CD14-positive monocyte (primary cell): ENCODE data around the gene IRF6. TPM values are rescaled to one million over a fixed set of nuclear protein-coding genes. Genes with fewer than 3 reads are reported as not detected.
A peak's percentile ranks its signal among the peaks of the same experiment; 100 is the strongest.

ENCODE experiments used
- DNase-seq, 3 donors: peaks; one replicate each; pipeline ENCODE4 v3.0.0-alpha.2; 2011 to 2022
- H2AFZ ChIP-seq: 2 replicates; pipeline ENCODE4 v1.6.0; 2012; ENCODE audit warnings: mild to moderate bottlenecking, low read depth, low read length, inconsistent platforms; ENCODE audit not compliant: insufficient read depth, poor library complexity, severe bottlenecking
- H3K27ac ChIP-seq, 2 donors: 1 replicate in 1 of 2; 2 replicates in 1 of 2; pipeline ENCODE4 v1.5.1; 2012 to 2013; ENCODE audit warnings: low read length in 2 of 2, control low read depth in 1 of 2, inconsistent platforms in 1 of 2, low read depth in 1 of 2, mild to moderate bottlenecking in 1 of 2
- H3K27me3 ChIP-seq, 2 donors: one replicate each; pipeline versions ENCODE4 v1.6.0 to v1.6.1; 2011 to 2013; ENCODE audit warnings: low read length in 2 of 2; ENCODE audit not compliant: control insufficient read depth in 2 of 2, insufficient read depth in 2 of 2
- H3K36me3 ChIP-seq, 2 donors: replicated peaks in 1 of 2; 1 replicate in 1 of 2; 2 replicates in 1 of 2; pipeline versions ENCODE4 v1.5.1 to v1.6.1; 2012 to 2013; ENCODE audit warnings: low read length in 2 of 2, control low read depth in 1 of 2, inconsistent platforms in 1 of 2, mild to moderate bottlenecking in 1 of 2; ENCODE audit not compliant: insufficient read depth in 2 of 2, control insufficient read depth in 1 of 2
- H3K4me1 ChIP-seq, 2 donors: 1 replicate in 1 of 2; 2 replicates in 1 of 2; pipeline versions ENCODE4 v1.5.1 to v1.6.1; 2012 to 2013; ENCODE audit warnings: low read length in 2 of 2, control low read depth in 1 of 2, inconsistent platforms in 1 of 2, mild to moderate bottlenecking in 1 of 2, moderate library complexity in 1 of 2; ENCODE audit not compliant: insufficient read depth in 2 of 2, control insufficient read depth in 1 of 2
- H3K4me2 ChIP-seq: replicated peaks from 2 replicates; pipeline ENCODE3; 2012; ENCODE audit warnings: low read length, moderate library complexity, mild to moderate bottlenecking; ENCODE audit not compliant: poor library complexity, severe bottlenecking; ENCODE audit errors: extremely low read depth
- H3K4me3 ChIP-seq, 3 experiments: fragments of 200-600 bp in 1 of 3; sonication (generic) in 1 of 3; replicated peaks in 1 of 3; 1 replicate in 2 of 3; 2 replicates in 1 of 3; pipeline ENCODE4 v1.5.1; 2011 to 2013; ENCODE audit warnings: low read length in 3 of 3, mild to moderate bottlenecking in 3 of 3, control low read depth in 2 of 3, low read depth in 2 of 3, inconsistent platforms in 1 of 3, moderate library complexity in 1 of 3
- H3K79me2 ChIP-seq: 2 replicates; pipeline ENCODE4 v1.6.0; 2012; ENCODE audit warnings: mild to moderate bottlenecking, control low read depth, inconsistent platforms, low read length, moderate library complexity; ENCODE audit not compliant: insufficient read depth
- H3K9ac ChIP-seq: 2 replicates; pipeline ENCODE4 v1.6.0; 2017; ENCODE audit warnings: low read length, mild to moderate bottlenecking; ENCODE audit not compliant: insufficient read depth, poor library complexity, severe bottlenecking
- H3K9me3 ChIP-seq, 2 donors: replicated peaks in 1 of 2; 1 replicate in 1 of 2; 2 replicates in 1 of 2; pipeline versions ENCODE4 v1.5.1 to v1.6.1; 2012 to 2013; ENCODE audit warnings: low read length in 2 of 2, control low read depth in 1 of 2; ENCODE audit not compliant: control insufficient read depth in 1 of 2, insufficient read depth in 1 of 2
- H4K20me1 ChIP-seq: 2 replicates; pipeline ENCODE4 v1.6.0; 2012; ENCODE audit warnings: mild to moderate bottlenecking, low read length, control low read depth, moderate library complexity; ENCODE audit not compliant: insufficient read depth
- H3K27ac Mint-ChIP-seq, 7 donors: one replicate each; pipeline ENCODE4 v1.8.0; 2020; ENCODE audit warnings: mild to moderate bottlenecking in 7 of 7, mixed read lengths in 7 of 7, moderate library complexity in 6 of 7, inconsistent platforms in 2 of 7
- H3K27me3 Mint-ChIP-seq, 3 donors: one replicate each; pipeline ENCODE4 v1.8.0; 2021 to 2022; ENCODE audit warnings: low read depth in 3 of 3, mild to moderate bottlenecking in 3 of 3, mixed read lengths in 3 of 3, moderate library complexity in 3 of 3, inconsistent platforms in 1 of 3
- H3K36me3 Mint-ChIP-seq, 2 donors: one replicate each; pipeline ENCODE4 v1.8.0; 2020; ENCODE audit warnings: mixed read lengths in 2 of 2, inconsistent platforms in 1 of 2, mild to moderate bottlenecking in 1 of 2
- H3K4me1 Mint-ChIP-seq: one replicate; pipeline ENCODE4 v1.8.0; 2020; ENCODE audit warnings: mild to moderate bottlenecking, mixed read lengths
- H3K4me3 Mint-ChIP-seq, 2 donors: one replicate each; pipeline ENCODE4 v1.8.0; 2020; ENCODE audit warnings: mild to moderate bottlenecking in 2 of 2, mixed read lengths in 2 of 2, moderate library complexity in 1 of 2
- H3K9me3 Mint-ChIP-seq, 7 donors: one replicate each; pipeline ENCODE4 v1.8.0; 2020 to 2022; ENCODE audit warnings: mixed read lengths in 7 of 7, mild to moderate bottlenecking in 6 of 7, moderate library complexity in 6 of 7, inconsistent platforms in 2 of 7
- CTCF ChIP-seq: fragments of 200-600 bp; IDR thresholded peaks from one replicate; pipeline ENCODE4 v1.8.0; 2022; ENCODE audit warnings: antibody characterized with exemption, mild to moderate bottlenecking
- WGBS: methylation state at CpG from one replicate; pipeline ENCODE4 v1.1.5; 2013; ENCODE audit warnings: missing lambda C conversion rate; ENCODE audit not compliant: insufficient coverage; 5-methylcytosine and 5-hydroxymethylcytosine counted together
- intact Hi-C, 2 donors: fragments of 100-400 bp; cut with micrococcal nuclease; formaldehyde crosslinking; loops; one replicate each; pipeline versions ENCODE4 v1.15.0 to v1.15.1; 2023
- polyA plus RNA-seq, 3 donors: library from polyadenylated mRNA; depleted of rRNA in 1 of 3; unstranded in 2 of 3; stranded (reverse) in 1 of 3; fragments of 300-500 nt in 2 of 3; fragments of >200 nt in 1 of 3; fragmentation: Illumina TruSeq in 2 of 3; gene quantifications; 1 replicate in 2 of 3; 2 replicates in 1 of 3; pipeline ENCODE4 v1.2.3, GENCODE V29; 2012 to 2021

IRF6 gene
- polyA plus RNA-seq, 3 donors = 0.21 to 0.62 (median 0.35) TPM

- WGBS = 50% methylated on average over 2 of the region's 4 CpGs
- H3K4me1 Mint-ChIP-seq = peaks cover 23% of the 10 kb centered on the region
- H2AFZ ChIP-seq = no peak overlapping the region
These were observed 19.8 kb downstream of the IRF6 start for GRCh38 chr1:209786146-209786545.

GRCh38 chr1:209785592-209785991 is 20.4 kb downstream of the IRF6 start:
- Histone ChIP-seq H3K4me1 (peaks cover 14 to 21% of the 10 kb centered on the region in 2 donors), H3K9ac (no peak overlapping the region), H3K27ac (no peak overlapping the region), H2AFZ (no peak overlapping the region), H3K27me3 (peaks cover 0 to 19% of the 10 kb centered on the region in 2 donors), H3K79me2 (no peaks in the 10 kb centered on the region), H3K4me2 (no peak overlapping the region), H3K36me3 (peaks cover 18 to 26% of the 10 kb centered on the region in 2 donors), H3K4me3 (no peak overlapping the region), H4K20me1 (no peaks in the 10 kb centered on the region), H3K9me3 (no peaks in the 10 kb centered on the region)
- Mint-ChIP-seq H3K4me3 (no peak overlapping the region), H3K27ac (peak overlapping the region in 1 of 7 donors; percentile 6), H3K4me1 (peaks cover 23% of the 10 kb centered on the region), H3K9me3 (peaks cover 0 to under 1% (median 0%) of the 10 kb centered on the region in 7 donors), H3K27me3 (peaks cover 10 to 17% (median 16%) of the 10 kb centered on the region in 3 donors), H3K36me3 (peaks cover 19 to 22% of the 10 kb centered on the region in 2 donors)
- intact Hi-C loops = no loop called here
- DNase-seq = no peak
- no peak for TF ChIP-seq CTCF
- WGBS = no CpG with 5 or more reads among the region's 4 CpGs

More at GRCh38 chr1:209786146-209786545, 19.8 kb downstream of the IRF6 start:
- intact Hi-C loops = no loop called here
- no peaks in the 10 kb centered on the region for H4K20me1 ChIP-seq
- peaks cover 14 to 21% of the 10 kb centered on the region in 2 donors for H3K4me1 ChIP-seq
- Mint-ChIP-seq H3K36me3 (peaks cover 15 to 17% of the 10 kb centered on the region in 2 donors), H3K27me3 (peaks cover 10 to 20% (median 17%) of the 10 kb centered on the region in 3 donors), H3K9me3 (peaks cover 0 to 2% (median 0%) of the 10 kb centered on the region in 7 donors), H3K27ac (no peak overlapping the region), H3K4me3 (no peak overlapping the region)
- no peaks in the 10 kb centered on the region for H3K9me3 ChIP-seq
- H3K79me2 ChIP-seq = no peaks in the 10 kb centered on the region
- H3K36me3 ChIP-seq = peaks cover 13 to 21% of the 10 kb centered on the region in 2 donors
- H3K4me3 ChIP-seq = no peak overlapping the region
- peaks cover 0 to 24% of the 10 kb centered on the region in 2 donors for H3K27me3 ChIP-seq
- H3K9ac ChIP-seq = no peak overlapping the region
- H3K4me2 ChIP-seq = no peak overlapping the region
- no peak overlapping the region for H3K27ac ChIP-seq
- DNase-seq = no peak
- no peak for TF ChIP-seq CTCF
